NB4 (cell line): ENCODE data around the gene SPPL3.
"Not testable (repeated sequence)": the region's sequence is repeated elsewhere in the genome, so short reads cannot be mapped to it uniquely, and the experiment has no call there.

Experiments
- DNase-seq: peaks from one replicate; pipeline ENCODE4 v3.0.0; 2010; ENCODE audit warnings: low read depth
- H3K4me3 ChIP-seq: one replicate; pipeline ENCODE4 v1.5.1; 2011; ENCODE audit warnings: mild to moderate bottlenecking, low read depth, low read length, moderate library complexity
- MYC ChIP-seq: IDR thresholded peaks from 2 replicates; pipeline ENCODE4 v1.6.1; 2011; ENCODE audit warnings: low read depth, low read length
- POLR2A ChIP-seq: IDR thresholded peaks from 2 replicates; pipeline ENCODE4 v1.6.1; 2011; ENCODE audit warnings: mild to moderate bottlenecking; ENCODE audit not compliant: insufficient read length; ENCODE audit errors: extremely low read depth
- TF ChIP-seq, protein P1 (sequence below): IDR thresholded peaks from one replicate; pipeline ENCODE4 v1.5.1; 2012; ENCODE audit warnings: low read depth, low read length
- TF ChIP-seq, protein P2 (sequence below): IDR thresholded peaks from 2 replicates; pipeline ENCODE4 v1.6.1; 2011; ENCODE audit warnings: low read depth, low read length

The SPPL3 gene

DNA sequence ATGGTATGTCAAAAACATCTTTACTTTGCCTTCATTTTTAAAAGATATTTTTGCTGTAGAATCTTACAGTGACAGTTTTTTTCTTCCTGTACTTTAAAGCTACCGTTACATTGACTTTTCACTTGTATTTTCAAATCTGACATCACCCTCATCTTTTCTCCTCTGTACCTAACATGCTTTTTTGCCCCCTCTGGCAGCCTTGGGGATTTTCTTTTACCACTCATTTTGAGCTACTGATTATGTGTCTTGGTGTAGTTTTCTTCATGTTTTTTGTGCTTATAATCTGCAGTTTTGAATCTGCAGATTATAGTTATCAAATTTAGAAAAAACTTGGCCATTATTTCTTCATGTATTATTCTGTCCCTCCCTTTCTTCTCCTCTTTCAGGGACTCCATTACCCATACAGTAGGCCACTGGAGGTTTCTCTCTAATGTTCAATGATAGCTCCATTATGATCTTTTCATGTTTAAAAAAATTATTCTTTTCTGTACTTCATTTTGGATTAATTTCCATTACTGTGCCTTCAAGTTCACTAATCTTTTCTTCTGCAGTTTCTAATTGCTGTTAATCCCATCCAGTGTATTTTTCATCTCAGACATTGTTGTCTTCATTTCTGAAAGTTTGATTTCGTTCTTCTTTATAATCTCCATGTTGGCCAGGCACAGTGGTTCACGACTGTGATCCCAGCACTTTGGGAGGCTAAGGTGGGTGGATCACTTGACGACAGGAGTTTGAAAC is 108.5 kb downstream of the SPPL3 start:
- TF ChIP-seq POLR2A (no peak), MYC (no peak)
- TF ChIP-seq, protein P1, sequence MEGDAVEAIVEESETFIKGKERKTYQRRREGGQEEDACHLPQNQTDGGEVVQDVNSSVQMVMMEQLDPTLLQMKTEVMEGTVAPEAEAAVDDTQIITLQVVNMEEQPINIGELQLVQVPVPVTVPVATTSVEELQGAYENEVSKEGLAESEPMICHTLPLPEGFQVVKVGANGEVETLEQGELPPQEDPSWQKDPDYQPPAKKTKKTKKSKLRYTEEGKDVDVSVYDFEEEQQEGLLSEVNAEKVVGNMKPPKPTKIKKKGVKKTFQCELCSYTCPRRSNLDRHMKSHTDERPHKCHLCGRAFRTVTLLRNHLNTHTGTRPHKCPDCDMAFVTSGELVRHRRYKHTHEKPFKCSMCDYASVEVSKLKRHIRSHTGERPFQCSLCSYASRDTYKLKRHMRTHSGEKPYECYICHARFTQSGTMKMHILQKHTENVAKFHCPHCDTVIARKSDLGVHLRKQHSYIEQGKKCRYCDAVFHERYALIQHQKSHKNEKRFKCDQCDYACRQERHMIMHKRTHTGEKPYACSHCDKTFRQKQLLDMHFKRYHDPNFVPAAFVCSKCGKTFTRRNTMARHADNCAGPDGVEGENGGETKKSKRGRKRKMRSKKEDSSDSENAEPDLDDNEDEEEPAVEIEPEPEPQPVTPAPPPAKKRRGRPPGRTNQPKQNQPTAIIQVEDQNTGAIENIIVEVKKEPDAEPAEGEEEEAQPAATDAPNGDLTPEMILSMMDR: no peak
- TF ChIP-seq, protein P2, sequence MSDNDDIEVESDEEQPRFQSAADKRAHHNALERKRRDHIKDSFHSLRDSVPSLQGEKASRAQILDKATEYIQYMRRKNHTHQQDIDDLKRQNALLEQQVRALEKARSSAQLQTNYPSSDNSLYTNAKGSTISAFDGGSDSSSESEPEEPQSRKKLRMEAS: no peak
- no peak for DNase-seq
- no peak overlapping the region for H3K4me3 ChIP-seq

DNA sequence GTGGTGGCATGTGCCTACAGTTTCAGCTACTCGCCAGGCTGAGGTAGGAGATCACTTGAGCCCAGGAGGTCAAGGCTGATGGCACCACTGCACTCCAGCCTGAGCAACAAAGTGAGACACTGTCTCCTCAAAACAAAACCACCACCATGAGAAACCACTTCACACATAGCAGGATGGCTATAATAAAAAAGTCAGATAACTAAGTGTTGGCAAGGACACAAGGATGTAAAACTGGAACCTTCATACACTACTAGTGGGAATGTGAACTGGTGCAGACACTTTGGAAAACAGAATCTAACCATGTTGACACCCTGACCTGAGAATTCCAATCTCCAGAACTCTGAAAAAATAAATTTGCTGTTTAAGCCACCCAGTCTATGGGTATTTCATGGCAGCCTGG is 110.8 kb downstream of the SPPL3 start:
- no peak for DNase-seq
- TF ChIP-seq, protein P2: no peak
- TF ChIP-seq, protein P1: no peak
- TF ChIP-seq POLR2A (no peak), MYC (no peak)
- no peak overlapping the region for H3K4me3 ChIP-seq

DNA sequence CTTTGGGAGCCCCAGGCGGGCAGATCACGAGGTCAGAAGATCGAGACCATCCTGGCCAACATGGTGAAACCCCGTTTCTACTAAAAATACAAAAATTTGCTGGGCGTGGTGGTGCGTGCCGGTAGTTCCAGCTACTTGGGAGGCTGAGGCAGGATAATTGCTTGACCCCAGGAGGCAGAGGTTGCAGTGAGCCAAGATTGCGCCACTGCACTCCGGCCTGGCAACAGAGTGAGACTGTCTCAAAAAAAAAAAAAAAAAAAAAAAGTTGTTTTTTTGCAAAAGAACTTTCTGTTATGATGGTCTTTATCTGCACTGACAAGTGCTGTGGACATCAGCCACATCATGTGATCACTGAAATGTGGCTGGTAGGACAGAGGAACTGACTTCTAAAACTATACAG is 111.7 kb downstream of the SPPL3 start:
- H3K4me3 ChIP-seq, DNase-seq: not testable (repeated sequence)

DNA sequence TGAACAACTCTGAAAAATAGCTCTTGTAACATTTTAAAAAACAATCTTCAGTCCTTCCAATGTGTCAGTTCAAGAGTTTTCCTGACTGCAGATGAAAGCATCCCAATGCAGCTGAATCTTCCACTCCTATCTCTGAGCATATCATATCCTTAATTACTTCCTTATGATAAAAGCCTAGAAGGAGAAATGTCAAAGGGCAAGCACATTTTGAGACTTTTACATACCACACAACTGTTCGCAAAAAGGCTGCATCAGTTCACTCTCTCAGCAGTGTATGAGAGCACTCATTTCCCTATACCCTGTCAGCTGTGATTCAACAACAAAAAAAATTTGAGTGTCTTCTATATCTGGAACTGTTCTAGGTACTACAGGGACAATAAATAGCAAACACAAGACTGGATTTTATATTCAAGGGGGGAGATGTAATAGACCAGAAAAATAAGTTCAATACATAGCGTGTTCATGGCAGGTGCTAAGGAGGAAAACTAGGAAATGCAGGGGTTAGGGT is 112.4 kb downstream of the SPPL3 start:
- no peak for DNase-seq
- no peak overlapping the region for H3K4me3 ChIP-seq
- TF ChIP-seq MYC (no peak), POLR2A (no peak)
- TF ChIP-seq, protein P2: no peak
- TF ChIP-seq, protein P1: no peak

DNA sequence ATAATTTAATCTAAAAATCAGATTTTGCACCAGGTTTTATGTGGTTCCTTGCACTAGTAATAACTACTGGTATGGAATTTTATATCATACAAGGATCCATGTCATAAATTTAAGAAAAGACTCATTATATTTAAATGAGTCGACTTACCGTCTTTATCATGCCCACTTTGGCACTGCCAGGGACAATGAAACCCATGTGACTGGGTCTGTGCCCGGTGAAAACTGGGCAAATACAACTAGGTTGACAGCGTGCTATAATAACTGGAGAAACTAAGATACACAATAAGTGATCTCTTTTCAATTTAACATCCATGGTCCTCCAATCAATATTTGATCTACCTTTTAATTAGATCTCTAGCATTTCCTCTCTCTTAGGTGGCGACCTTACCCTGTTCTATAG is 114.0 kb downstream of the SPPL3 start:
- H3K4me3 ChIP-seq: no peak overlapping the region
- TF ChIP-seq, protein P2: no peak
- TF ChIP-seq, protein P1: no peak
- no peak for TF ChIP-seq MYC
- TF ChIP-seq POLR2A: no peak
- no peak for DNase-seq

DNA sequence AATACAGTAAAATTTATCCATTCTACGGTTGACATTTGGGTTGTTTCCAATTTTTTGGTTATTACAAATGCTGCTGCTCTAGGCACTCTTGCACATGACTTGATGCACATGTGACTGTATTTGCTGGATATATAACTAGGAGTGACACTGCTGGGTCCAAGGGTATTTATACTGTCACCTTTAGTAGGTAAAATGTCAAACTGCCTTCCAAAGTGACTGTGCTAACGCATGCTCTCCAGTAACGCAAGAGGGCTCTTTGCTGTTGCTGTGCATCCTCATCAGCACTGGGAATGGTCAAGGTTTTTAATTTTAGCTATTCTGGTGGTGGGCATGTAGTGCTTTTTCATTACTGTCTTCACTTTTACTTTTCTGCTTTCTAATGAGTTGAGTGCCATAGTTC is 116.3 kb downstream of the SPPL3 start:
- no peak for DNase-seq
- no peak overlapping the region for H3K4me3 ChIP-seq
- no peak for TF ChIP-seq MYC
- TF ChIP-seq, protein P2: no peak
- TF ChIP-seq POLR2A: no peak
- TF ChIP-seq, protein P1: no peak
